H1 (cell line): ENCODE measurements around the gene RIPOR3. TPM values are rescaled to one million over a fixed set of nuclear protein-coding genes. Genes with fewer than 3 reads are reported as not detected.

Experiments used
- CTCF ChIA-PET: fragments of 300-600 bp; sonication (Branson Sonifier 250); formaldehyde crosslinking; loops from one replicate; lab custom pipeline; 2021; ENCODE audit not compliant: partially characterized antibody; lab: Charles Lee
- POLR2A ChIA-PET: fragments of 300-600 bp; sonication (Branson Sonifier 250); formaldehyde crosslinking; loops from one replicate; lab custom pipeline; 2021; ENCODE audit warnings: inconsistent platforms; ENCODE audit not compliant: partially characterized antibody; lab: Charles Lee
- DNase-seq, 2 experiments: peaks; one replicate each; pipeline versions ENCODE4 v3.0.0 to v3.0.0-alpha.2; 2010 to 2022; ENCODE audit warnings: low spot score in 2 of 2, low read depth in 1 of 2, mixed read lengths in 1 of 2
- FAIRE-seq: peaks from 2 replicates; lab custom pipeline; 2011; peaks lifted over from hg19 to GRCh38; lab: Jason Lieb, UNC
- H2AFZ ChIP-seq: 2 replicates; pipeline ENCODE4 v1.8.1; 2012; ENCODE audit warnings: low read length, inconsistent platforms
- H2AK5ac ChIP-seq: 2 replicates; pipeline ENCODE4 v1.6.1; 2013; ENCODE audit warnings: low read depth, low read length
- H2BK120ac ChIP-seq: replicated peaks from 2 replicates; pipeline ENCODE3; 2013; ENCODE audit warnings: low read depth, low read length, inconsistent platforms
- H2BK12ac ChIP-seq: 2 replicates; pipeline ENCODE4 v1.6.1; 2013; ENCODE audit warnings: low read depth, low read length
- H2BK15ac ChIP-seq: 2 replicates; pipeline ENCODE4 v1.6.1; 2013; ENCODE audit warnings: low read length
- H2BK20ac ChIP-seq: 2 replicates; pipeline ENCODE4 v1.6.1; 2013; ENCODE audit warnings: low read length
- H2BK5ac ChIP-seq: 2 replicates; pipeline ENCODE4 v1.6.1; 2013; ENCODE audit warnings: low read depth, low read length
- H3K14ac ChIP-seq: 2 replicates; pipeline ENCODE4 v1.6.1; 2013; ENCODE audit warnings: inconsistent platforms; ENCODE audit not compliant: insufficient read length
- H3K18ac ChIP-seq: 2 replicates; pipeline ENCODE4 v1.6.1; 2013; ENCODE audit warnings: low read length; ENCODE audit errors: extremely low read depth
- H3K23ac ChIP-seq: 2 replicates; pipeline ENCODE4 v1.6.1; 2013; ENCODE audit warnings: inconsistent platforms; ENCODE audit not compliant: insufficient read length
- H3K23me2 ChIP-seq: 2 replicates; pipeline ENCODE4 v1.6.1; 2013; ENCODE audit warnings: low read depth, low read length
- H3K27ac ChIP-seq: 2 replicates; pipeline ENCODE4 v1.6.1; 2011; ENCODE audit warnings: low read depth, low read length, inconsistent platforms
- H3K27me3 ChIP-seq, 4 experiments: replicated peaks in 1 of 4; 1 replicate in 1 of 4; 2 replicates in 3 of 4; pipeline versions ENCODE4 v1.6.1 to v1.8.1; 2011 to 2013; ENCODE audit warnings: low read length in 3 of 4, mild to moderate bottlenecking in 3 of 4, inconsistent platforms in 2 of 4, mixed read lengths in 2 of 4, moderate library complexity in 1 of 4; ENCODE audit not compliant: control insufficient read depth in 3 of 4, insufficient read depth in 3 of 4; ENCODE audit errors: extremely low read depth in 1 of 4
- H3K36me3 ChIP-seq, 4 experiments: 2 replicates each; pipeline versions ENCODE4 v1.6.1 to v1.8.1; 2011 to 2013; ENCODE audit warnings: mild to moderate bottlenecking in 4 of 4, low read length in 3 of 4, moderate library complexity in 2 of 4, control low read depth in 1 of 4, inconsistent platforms in 1 of 4; ENCODE audit not compliant: insufficient read depth in 4 of 4, control insufficient read depth in 2 of 4
- H3K4ac ChIP-seq: replicated peaks from 2 replicates; pipeline ENCODE3; 2013; ENCODE audit warnings: low read length, low read depth, mixed read lengths, inconsistent platforms; ENCODE audit not compliant: insufficient read length
- H3K4me1 ChIP-seq, 4 experiments: replicated peaks in 1 of 4; 1 replicate in 1 of 4; 2 replicates in 3 of 4; pipeline versions ENCODE4 v1.6.1 to v1.8.1; 2011 to 2013; ENCODE audit warnings: low read length in 3 of 4, inconsistent platforms in 2 of 4, mixed read lengths in 1 of 4; ENCODE audit not compliant: insufficient read depth in 4 of 4, control insufficient read depth in 3 of 4
- H3K4me2 ChIP-seq, 2 experiments: 2 replicates each; pipeline versions ENCODE4 v1.6.1 to v1.8.1; 2011 to 2013; ENCODE audit warnings: low read depth in 2 of 2, low read length in 2 of 2, control low read depth in 1 of 2, inconsistent platforms in 1 of 2, mild to moderate bottlenecking in 1 of 2; ENCODE audit not compliant: insufficient read depth in 1 of 2
- H3K4me3 ChIP-seq, 4 experiments: fragments of 200-600, 300-600 bp in 1 of 4; sonication (generic), shearing (Covaris generic), sonication (Bioruptor Twin) in 1 of 4; 2 replicates each; pipeline versions ENCODE4 v1.5.1 to v1.8.1; 2011 to 2016; ENCODE audit warnings: low read length in 4 of 4, low read depth in 3 of 4, control low read depth in 2 of 4, inconsistent platforms in 2 of 4, mild to moderate bottlenecking in 2 of 4, mixed read lengths in 1 of 4, moderate library complexity in 1 of 4; ENCODE audit not compliant: insufficient read depth in 2 of 4; ENCODE audit errors: extremely low read depth in 1 of 4
- H3K56ac ChIP-seq: replicated peaks from 2 replicates; pipeline ENCODE3; 2013; ENCODE audit warnings: low read depth, mild to moderate bottlenecking, mixed read lengths, low read length, inconsistent platforms; ENCODE audit not compliant: insufficient read length
- H3K79me1 ChIP-seq: 2 replicates; pipeline ENCODE4 v1.6.1; 2013; ENCODE audit warnings: low read depth, low read length, control low read depth
- H3K79me2 ChIP-seq, 2 experiments: 2 replicates each; pipeline versions ENCODE4 v1.6.1 to v1.8.1; 2012 to 2013; ENCODE audit warnings: low read length in 2 of 2, mild to moderate bottlenecking in 2 of 2, inconsistent platforms in 1 of 2; ENCODE audit not compliant: insufficient read depth in 2 of 2, control insufficient read depth in 1 of 2
- H3K9ac ChIP-seq, 4 experiments: replicated peaks in 1 of 4; 1 replicate in 1 of 4; 2 replicates in 3 of 4; pipeline versions ENCODE4 v1.6.1 to v1.8.1; 2011 to 2013; ENCODE audit warnings: low read depth in 3 of 4, low read length in 3 of 4, control low read depth in 2 of 4, mild to moderate bottlenecking in 2 of 4, moderate library complexity in 2 of 4, inconsistent platforms in 1 of 4; ENCODE audit errors: extremely low read depth in 1 of 4
- H3K9me3 ChIP-seq, 2 experiments: 2 replicates each; pipeline versions ENCODE4 v1.6.1 to v1.8.1; 2012 to 2013; ENCODE audit warnings: mild to moderate bottlenecking in 2 of 2, moderate library complexity in 2 of 2, control low read depth in 1 of 2, inconsistent platforms in 1 of 2, low read depth in 1 of 2, low read length in 1 of 2, mixed read lengths in 1 of 2; ENCODE audit not compliant: insufficient read depth in 2 of 2
- H4K20me1 ChIP-seq, 2 experiments: replicated peaks in 1 of 2; 2 replicates each; pipeline versions ENCODE3 to v1.8.1; 2011 to 2013; ENCODE audit warnings: inconsistent platforms in 2 of 2, low read length in 2 of 2, mild to moderate bottlenecking in 1 of 2; ENCODE audit not compliant: insufficient read depth in 2 of 2, control insufficient read depth in 1 of 2
- H4K5ac ChIP-seq: 2 replicates; pipeline ENCODE4 v1.6.1; 2013; ENCODE audit warnings: low read length, low read depth, mixed read lengths, inconsistent platforms; ENCODE audit not compliant: insufficient read length
- H4K8ac ChIP-seq: 2 replicates; pipeline ENCODE4 v1.8.0; 2013; ENCODE audit warnings: mild to moderate bottlenecking, moderate library complexity, low read length, inconsistent platforms; ENCODE audit not compliant: insufficient read depth; ENCODE audit errors: extremely low read depth
- H4K91ac ChIP-seq: replicated peaks from 2 replicates; pipeline ENCODE3; 2013; ENCODE audit warnings: low read length, mixed read lengths, inconsistent platforms; ENCODE audit not compliant: insufficient read length
- CTBP2 ChIP-seq: IDR thresholded peaks from 2 replicates; pipeline ENCODE4 v1.7.0; 2011; ENCODE audit warnings: borderline replicate concordance, mild to moderate bottlenecking, moderate library complexity, mixed read lengths, low read length; ENCODE audit not compliant: insufficient read depth, insufficient read length
- EGR1 ChIP-seq: IDR thresholded peaks from 2 replicates; pipeline ENCODE4 v1.6.1; 2011; ENCODE audit warnings: low read depth, low read length, borderline replicate concordance
- GTF2F1 ChIP-seq: IDR thresholded peaks from 2 replicates; pipeline ENCODE4 v1.6.1; 2012; ENCODE audit warnings: low read depth, low read length, improper control_type of control experiment, borderline replicate concordance
- KDM1A ChIP-seq: fragments of 200-600, 300-600 bp; sonication (generic); IDR thresholded peaks from 2 replicates; pipeline ENCODE4 v1.7.1; 2016; ENCODE audit warnings: mild to moderate bottlenecking, low read length, borderline replicate concordance
- KDM5A ChIP-seq: fragments of 200-600 bp; IDR thresholded peaks from 2 replicates; pipeline ENCODE4 v1.7.1; 2012; ENCODE audit warnings: mild to moderate bottlenecking, low read length, inconsistent platforms, mixed read lengths
- RNF2 ChIP-seq: fragments of 200-900, 300-1000 bp; sonication (generic); IDR thresholded peaks from 2 replicates; pipeline ENCODE4 v1.7.1; 2016; ENCODE audit warnings: borderline replicate concordance, low read depth, mild to moderate bottlenecking, antibody characterized with exemption, low read length; ENCODE audit not compliant: poor library complexity, severe bottlenecking; ENCODE audit errors: missing control alignments
- TBP ChIP-seq: IDR thresholded peaks from 2 replicates; pipeline ENCODE4 v1.6.1; 2011; ENCODE audit warnings: low read depth, low read length, improper control_type of control experiment
- TCF12 ChIP-seq: IDR thresholded peaks from 2 replicates; pipeline ENCODE4 v1.6.1; 2011; ENCODE audit warnings: low read depth, mild to moderate bottlenecking, low read length
- WGBS, 2 experiments: shearing (Covaris generic) in 1 of 2; methylation state at CpG; one replicate each; pipeline versions ENCODE4 v1.1.6 to v1.1.7; 2013 to 2015; ENCODE audit warnings: low lambda C conversion rate in 2 of 2, mixed read lengths in 2 of 2, inconsistent platforms in 1 of 2, low coverage in 1 of 2, missing lambda C conversion rate in 1 of 2; ENCODE audit not compliant: insufficient replicate concordance in 2 of 2, insufficient coverage in 1 of 2, insufficient read length in 1 of 2; ENCODE audit errors: extremely low coverage in 1 of 2, missing lambda C conversion rate in 1 of 2; 5-methylcytosine and 5-hydroxymethylcytosine counted together
- polyA plus RNA-seq, 7 experiments: library from polyadenylated mRNA; depleted of rRNA in 3 of 7; stranded (reverse) in 5 of 7; unstranded in 2 of 7; fragments of >200 nt in 5 of 7; fragments of 200-250 nt in 2 of 7; gene quantifications; 1 replicate in 5 of 7; 2 replicates in 1 of 7; 4 replicates in 1 of 7; pipeline versions ENCODE4 v1.2.1 to v1.2.3, GENCODE V29; 2011 to 2013; ENCODE audit warnings: missing spikeins in 2 of 7, mixed read lengths in 2 of 7
- total RNA-seq: library from RNA; stranded (reverse); fragmentation: NEBNext Ultra II Directional; extraction: Animal tissue kit (Norgen Biotek cat#: 25700); gene quantifications from 2 replicates; pipeline ENCODE4 v1.2.1, GENCODE V29; 2021

Gene RIPOR3
- total and polyA plus RNA-seq, 2 of the 8 experiments (the other 6 are each of a cell fraction or from before 2014, with no cell fraction given), result 3.6 to 4.5 TPM

- H3K79me1 ChIP-seq, result peaks cover 4% of the 10 kb centered on the region
- H2BK20ac ChIP-seq, result no peak overlapping the region
- H3K9ac ChIP-seq, result no peak overlapping the region
- no peak overlapping the region for H2AK5ac ChIP-seq
- H3K79me2 ChIP-seq, result peaks cover 0 to 11% of the 10 kb centered on the region in 2 experiments; a peak in 2 of 4 replicates
- no peak overlapping the region for H3K18ac ChIP-seq
- DNase-seq, result no peak
- H4K91ac ChIP-seq, result no peak overlapping the region
- TF ChIP-seq KDM5A, result no peak
- TF ChIP-seq TCF12, result no peak
- TF ChIP-seq GTF2F1, result no peak
- no peak for TF ChIP-seq TBP
- TF ChIP-seq KDM1A, result no peak
- TF ChIP-seq RNF2, result no peak
- TF ChIP-seq CTBP2, result no peak
- no peak for TF ChIP-seq EGR1
- H2BK120ac ChIP-seq, result no peak overlapping the region
- no peak overlapping the region for H2BK15ac ChIP-seq
- no peak overlapping the region for H2BK12ac ChIP-seq
- H3K4me1 ChIP-seq, result no peaks in the 10 kb centered on the region
- H2BK5ac ChIP-seq, result no peak overlapping the region
- H4K5ac ChIP-seq, result no peak overlapping the region
- H3K27me3 ChIP-seq, result no peaks in the 10 kb centered on the region
- H3K23me2 ChIP-seq, result peaks cover 2% of the 10 kb centered on the region; the same call in 1 of the 2 replicates
- no peak overlapping the region for H3K4ac ChIP-seq
- H4K8ac ChIP-seq, result no peak overlapping the region
- FAIRE-seq, result no peak
- no peak overlapping the region for H3K56ac ChIP-seq
- 92% methylated on average over 5 of the region's 5 CpGs; no CpG with 5 or more reads in 1 of the 2 experiments for WGBS, 2 experiments
- no peak overlapping the region for H3K4me2 ChIP-seq
- no peak overlapping the region for H3K4me3 ChIP-seq
- no peak overlapping the region for H2AFZ ChIP-seq
- POLR2A ChIA-PET, result no interaction called here
- CTCF ChIA-PET, result interaction anchor here (0.7 kb wide), 1 partner anchor 15 kb away, joined by 3 read pairs; no protein-coding TSS in a partner anchor
- no peaks in the 10 kb centered on the region for H3K36me3 ChIP-seq
- no peak overlapping the region for H3K14ac ChIP-seq
- no peaks in the 10 kb centered on the region for H3K9me3 ChIP-seq
- no peak overlapping the region for H3K27ac ChIP-seq
- peaks cover 0 to 6% of the 10 kb centered on the region in 2 experiments for H4K20me1 ChIP-seq
- H3K23ac ChIP-seq, result no peak overlapping the region
Measured at GRCh38 chr20:50555662-50556061, 135.7 kb downstream of the RIPOR3 start.
